Stimulated activated naive B cell treated with anti-CD40 and anti-IgM and Interleukin-4, amounts not matched to agents 10 μg/mL and 1 μg/mL and 100 μg/mL, for 72 hours (primary cell): ENCODE results near the gene RBM14.
"Not testable (repeated sequence)": the region's sequence is repeated elsewhere in the genome, so short reads cannot be mapped to it uniquely, and the experiment has no call there.

Source experiments
- ATAC-seq, 2 donors: fragments of 150-1000 bp; cut with Tn5 transposase; replicated peaks; 2 replicates each; pipeline ENCODE4 v1.10.0; 2021; ENCODE audit warnings: moderate library complexity in 1 of 2
- DNase-seq: peaks from one replicate; pipeline ENCODE4 v3.0.0; 2021
- H3K27ac Mint-ChIP-seq: one replicate; pipeline ENCODE4 v1.8.0; 2022; ENCODE audit warnings: mild to moderate bottlenecking, mixed read lengths
- H3K27me3 Mint-ChIP-seq, 2 donors: one replicate each; pipeline ENCODE4 v1.8.0; 2022; ENCODE audit warnings: mixed read lengths in 2 of 2
- H3K36me3 Mint-ChIP-seq, 2 donors: one replicate each; pipeline ENCODE4 v1.8.0; 2022; ENCODE audit warnings: mixed read lengths in 2 of 2, mild to moderate bottlenecking in 1 of 2
- H3K4me1 Mint-ChIP-seq, 2 donors: one replicate each; pipeline ENCODE4 v1.8.0; 2022; ENCODE audit warnings: mixed read lengths in 2 of 2, mild to moderate bottlenecking in 1 of 2
- H3K4me3 Mint-ChIP-seq, 2 donors: one replicate each; pipeline ENCODE4 v1.8.0; 2022; ENCODE audit warnings: mild to moderate bottlenecking in 2 of 2, mixed read lengths in 2 of 2, moderate library complexity in 1 of 2
- H3K9me3 Mint-ChIP-seq, 2 donors: one replicate each; pipeline ENCODE4 v1.8.0; 2022; ENCODE audit warnings: mixed read lengths in 2 of 2, mild to moderate bottlenecking in 1 of 2

Gene RBM14

DNA sequence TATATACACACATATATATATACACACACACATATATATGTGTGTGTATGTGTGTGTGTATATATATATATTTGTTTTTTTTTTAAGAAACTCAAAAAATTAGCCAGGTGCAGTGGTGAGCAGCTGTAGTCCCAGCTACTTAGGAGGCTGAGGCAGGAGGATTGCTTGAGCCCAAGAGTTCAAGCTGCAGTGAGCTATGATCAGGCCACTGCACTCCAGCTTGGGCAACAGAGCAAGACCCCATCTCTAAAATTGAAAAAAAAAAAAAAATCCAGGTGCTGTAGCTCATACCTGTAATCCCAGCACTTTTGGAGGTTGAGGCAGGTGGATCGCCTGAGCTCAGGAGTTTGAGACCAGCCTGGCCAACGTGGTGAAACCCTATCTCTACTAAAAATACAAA lies 27.1 kb upstream of the RBM14 start:
- not testable (repeated sequence) for H3K27me3 Mint-ChIP-seq, DNase-seq, H3K9me3 Mint-ChIP-seq, ATAC-seq, H3K4me3 Mint-ChIP-seq, H3K27ac Mint-ChIP-seq, H3K36me3 Mint-ChIP-seq
- peaks cover 12 to 19% of the 10 kb centered on the region in 2 donors for H3K4me1 Mint-ChIP-seq

DNA sequence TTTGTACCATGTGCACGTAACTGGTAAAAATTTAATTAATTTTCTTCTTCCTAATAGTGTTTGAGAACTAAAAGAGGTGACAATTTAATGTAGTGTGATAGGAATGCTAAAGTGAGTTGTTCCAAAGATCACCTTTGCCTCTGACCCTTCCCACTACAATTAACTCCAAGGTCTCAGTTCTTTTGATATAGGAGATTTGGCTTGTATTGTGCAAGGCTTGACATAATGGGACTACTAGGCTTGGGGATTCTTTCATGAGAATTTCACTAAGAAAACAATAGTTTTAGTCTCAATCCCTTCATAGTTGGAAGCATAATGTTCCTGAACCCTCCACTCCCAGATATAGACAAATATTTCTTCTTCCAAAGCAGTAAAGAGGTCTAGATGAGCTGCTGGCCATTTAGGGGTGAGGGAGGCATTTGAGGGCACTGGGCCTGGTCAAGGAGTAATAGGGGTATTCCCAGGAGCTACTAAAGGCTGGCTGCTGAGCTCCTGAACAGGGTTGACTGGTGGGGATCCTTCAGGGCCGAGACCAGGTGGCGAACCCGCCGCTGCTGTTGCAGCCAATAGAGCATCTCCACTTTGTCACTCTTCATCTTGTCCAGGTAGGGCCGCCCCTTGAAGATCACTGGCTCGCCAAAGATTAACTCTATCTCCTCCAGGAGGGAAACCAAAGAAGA lies 26.3 kb upstream of the RBM14 start:
- Mint-ChIP-seq H3K36me3 (peaks cover 3% of the 10 kb centered on the region in 2 donors), H3K4me3 (no peak overlapping the region), H3K27me3 (no peaks in the 10 kb centered on the region), H3K4me1 (peaks cover 18 to 27% of the 10 kb centered on the region in 2 donors), H3K9me3 (no peaks in the 10 kb centered on the region), H3K27ac (no peak overlapping the region)
- no peak for DNase-seq
- no peak for ATAC-seq

DNA sequence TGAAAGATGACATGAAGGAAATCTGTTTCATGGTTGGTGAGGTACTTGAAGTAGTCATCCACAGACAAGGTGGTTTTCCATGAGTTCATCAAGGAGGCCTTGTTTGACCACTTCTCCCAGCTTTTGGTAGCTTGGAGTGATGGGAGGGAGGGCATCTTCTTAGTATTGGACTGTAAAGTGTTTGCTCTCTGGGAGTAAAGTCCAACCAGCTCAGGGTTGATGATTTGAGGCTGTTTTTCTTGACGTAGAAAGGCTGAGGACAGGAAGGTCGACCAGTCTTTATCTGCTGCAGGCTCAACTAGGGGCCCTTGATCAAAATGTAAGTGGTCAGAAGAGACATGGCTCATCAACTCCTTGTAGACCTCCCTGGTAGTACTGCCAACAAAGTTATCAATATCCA lies 25.3 kb upstream of the RBM14 start:
- H3K9me3 Mint-ChIP-seq = no peaks in the 10 kb centered on the region
- H3K27ac Mint-ChIP-seq = no peak overlapping the region
- DNase-seq (no peak), ATAC-seq (no peak)
- peaks cover 26 to 38% of the 10 kb centered on the region in 2 donors for H3K4me1 Mint-ChIP-seq
- no peak overlapping the region for H3K4me3 Mint-ChIP-seq
- H3K27me3 Mint-ChIP-seq = no peaks in the 10 kb centered on the region
- peaks cover 3% of the 10 kb centered on the region in 2 donors for H3K36me3 Mint-ChIP-seq

DNA sequence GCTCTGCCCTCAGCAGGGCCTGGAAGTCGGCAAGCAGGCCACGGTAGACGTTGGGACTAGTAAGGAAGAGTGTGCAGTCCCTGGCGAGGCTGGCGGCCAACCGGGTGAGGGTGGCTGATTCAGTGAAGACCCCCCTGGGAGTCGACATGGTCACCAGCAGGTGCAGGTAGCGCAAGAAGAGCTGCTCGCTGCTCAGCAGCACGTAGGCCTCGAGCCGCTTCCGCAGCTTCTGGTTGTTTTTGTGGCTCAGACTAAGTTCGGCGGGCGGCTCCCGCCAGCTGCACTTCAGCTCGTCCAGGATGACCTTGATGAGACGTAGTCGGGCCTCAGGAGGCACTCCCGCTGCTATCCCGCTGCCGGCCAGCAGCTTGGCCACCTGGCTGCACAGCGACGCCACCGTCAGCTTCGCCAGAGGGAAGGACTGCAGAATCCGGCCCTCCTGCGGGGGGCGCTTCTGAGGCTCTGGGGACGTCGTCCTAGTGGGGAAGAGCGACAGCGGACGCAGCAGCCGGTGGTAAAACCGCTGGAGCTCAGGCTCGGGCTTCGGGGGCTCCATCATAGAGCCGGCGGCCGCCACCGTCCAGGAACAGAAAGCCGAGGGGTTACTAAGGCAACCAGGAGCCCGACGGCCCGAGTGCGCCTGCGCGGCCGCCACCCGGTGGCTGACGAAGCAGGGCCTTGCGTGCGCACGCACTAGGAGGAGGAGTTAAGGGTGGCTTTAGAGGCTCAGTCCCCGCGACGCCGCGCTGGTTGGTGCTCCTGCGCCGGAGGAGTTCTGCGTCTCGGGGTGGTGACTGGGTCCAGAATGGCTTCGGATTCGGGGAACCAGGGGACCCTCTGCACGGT lies 23.8 kb upstream of the RBM14 start, which contains the start of the genes CCDC87 and CCS:
Gene CCDC87 (minus strand): TSS at position 607 of the 846 bp plus-strand sequence. CDS start 48 bp downstream, at position 559.
Gene CCS (plus strand): TSS at position 729 of the 846 bp plus-strand sequence. CDS start 77 bp downstream, at position 806.
- ATAC-seq (peak; percentile 96 to 97), DNase-seq (peak; percentile 93)
- peak within 1 kb of the TSS; percentile 99 for H3K27ac Mint-ChIP-seq
- H3K36me3 Mint-ChIP-seq = peaks cover 3% of the 10 kb centered on the region in 2 donors
- peaks cover 28 to 44% of the 10 kb centered on the region in 2 donors for H3K4me1 Mint-ChIP-seq
- no peaks in the 10 kb centered on the region for H3K27me3 Mint-ChIP-seq
- H3K9me3 Mint-ChIP-seq = no peaks in the 10 kb centered on the region
- H3K4me3 Mint-ChIP-seq = peak within 1 kb of the TSS; percentile 98 to 100

DNA sequence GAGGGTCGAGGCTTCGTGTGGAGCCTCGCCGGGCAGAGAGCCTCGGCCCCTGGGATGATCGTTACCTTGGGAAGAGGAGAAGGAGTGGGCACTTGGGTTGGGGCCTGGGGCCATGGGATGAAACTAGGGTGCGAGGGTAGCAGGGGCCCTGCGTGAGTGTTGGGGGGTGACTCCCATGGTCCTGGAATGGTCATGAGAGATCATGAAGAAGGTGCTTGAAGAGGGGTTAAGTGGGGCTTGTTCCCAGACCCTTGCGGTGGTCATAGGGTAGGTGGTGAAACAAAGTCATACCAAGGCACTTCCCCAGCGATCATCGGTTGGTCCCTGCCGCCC lies 23.2 kb upstream of the RBM14 start:
- ATAC-seq = peak; percentile 13 to 14
- Mint-ChIP-seq H3K27ac (peak overlapping the region; percentile 99), H3K4me3 (peak overlapping the region; percentile 98 to 100), H3K27me3 (no peaks in the 10 kb centered on the region), H3K4me1 (peaks cover 29 to 44% of the 10 kb centered on the region in 2 donors), H3K36me3 (peaks cover 3% of the 10 kb centered on the region in 2 donors), H3K9me3 (no peaks in the 10 kb centered on the region)
- no peak for DNase-seq

DNA sequence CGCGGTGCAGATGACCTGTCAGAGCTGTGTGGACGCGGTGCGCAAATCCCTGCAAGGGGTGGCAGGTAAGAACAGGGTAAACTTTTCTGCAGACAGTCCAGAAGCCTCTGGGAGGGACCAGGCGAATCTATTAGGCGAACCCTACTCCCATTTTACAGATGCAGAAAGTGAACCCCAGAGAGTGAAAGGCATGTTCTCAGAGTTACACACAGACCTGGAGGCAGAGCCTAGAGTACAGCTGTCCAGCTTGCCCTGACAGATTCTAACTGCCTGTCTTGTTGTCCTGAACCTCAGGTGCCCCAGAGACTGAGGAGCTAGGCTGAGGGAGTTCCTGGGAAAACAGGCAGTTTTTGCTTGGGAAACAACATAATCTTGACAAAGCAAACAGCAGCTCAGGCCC lies 22.8 kb upstream of the RBM14 start:
- no peaks in the 10 kb centered on the region for H3K27me3 Mint-ChIP-seq
- H3K27ac Mint-ChIP-seq = peak overlapping the region; percentile 99
- ATAC-seq (no peak), DNase-seq (no peak)
- H3K4me1 Mint-ChIP-seq = peaks cover 29 to 44% of the 10 kb centered on the region in 2 donors
- peak overlapping the region; percentile 98 to 100 for H3K4me3 Mint-ChIP-seq
- H3K9me3 Mint-ChIP-seq = no peaks in the 10 kb centered on the region
- H3K36me3 Mint-ChIP-seq = peaks cover 3% of the 10 kb centered on the region in 2 donors

DNA sequence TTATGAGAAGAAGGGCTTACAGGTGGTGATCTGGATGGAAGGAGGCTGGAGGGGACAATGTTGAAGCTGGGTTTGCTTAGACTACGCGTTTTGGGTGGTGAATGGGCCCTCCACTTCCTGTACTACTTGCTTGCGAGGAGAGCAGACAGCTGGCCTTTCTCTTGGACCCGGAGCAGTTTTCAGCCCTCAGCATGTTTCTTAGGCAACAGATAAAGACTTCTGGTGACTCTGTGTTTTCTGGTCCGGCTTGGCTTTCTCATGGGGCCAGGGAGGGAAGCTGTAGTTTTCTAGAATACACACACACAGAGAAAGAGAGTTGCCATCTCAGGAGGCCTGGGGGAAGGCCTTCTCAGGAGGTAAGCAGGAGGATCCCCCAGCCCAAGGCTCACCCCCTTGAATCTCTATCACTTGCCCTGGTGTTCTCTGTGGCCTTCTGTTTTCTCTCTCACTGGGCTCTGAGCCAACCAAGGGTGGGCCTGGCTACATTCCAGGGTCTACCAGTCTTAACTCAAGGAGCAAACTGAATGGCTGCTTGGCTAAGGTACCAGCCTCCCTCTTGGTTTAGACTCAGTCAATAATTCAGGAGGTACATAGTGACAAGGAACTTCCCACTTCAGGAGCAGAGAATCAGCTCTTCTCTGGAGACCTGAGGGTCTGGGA lies 21.1 kb upstream of the RBM14 start:
- Mint-ChIP-seq H3K9me3 (no peaks in the 10 kb centered on the region), H3K27ac (peak overlapping the region; percentile 63), H3K4me3 (peak overlapping the region; percentile 69 to 72), H3K27me3 (no peaks in the 10 kb centered on the region), H3K4me1 (peaks cover 32 to 50% of the 10 kb centered on the region in 2 donors), H3K36me3 (peaks cover 10 to 11% of the 10 kb centered on the region in 2 donors)
- peak in 1 of 2 donors; percentile 15 for ATAC-seq
- DNase-seq = peak; percentile 7

DNA sequence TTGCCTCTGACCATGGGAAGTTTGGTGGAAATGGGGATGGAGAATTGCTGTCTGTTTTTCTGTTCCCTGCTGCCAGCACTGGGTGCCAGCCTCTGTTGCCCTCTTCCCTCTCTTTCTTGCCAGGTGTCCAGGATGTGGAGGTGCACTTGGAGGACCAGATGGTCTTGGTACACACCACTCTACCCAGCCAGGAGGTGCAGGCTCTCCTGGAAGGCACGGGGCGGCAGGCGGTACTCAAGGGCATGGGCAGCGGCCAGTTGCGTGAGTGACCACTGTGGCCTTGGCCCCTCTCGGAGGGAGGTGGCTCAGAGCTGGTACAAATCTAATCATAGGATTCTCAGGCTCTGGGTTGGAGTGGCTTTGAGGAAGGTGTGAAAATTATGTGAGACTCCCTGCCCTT lies 17.4 kb upstream of the RBM14 start:
- Mint-ChIP-seq H3K4me3 (no peak overlapping the region), H3K27ac (no peak overlapping the region), H3K36me3 (peaks cover 22% of the 10 kb centered on the region in 2 donors), H3K9me3 (no peaks in the 10 kb centered on the region), H3K4me1 (peaks cover 23 to 49% of the 10 kb centered on the region in 2 donors), H3K27me3 (no peaks in the 10 kb centered on the region)
- DNase-seq = no peak
- no peak for ATAC-seq

DNA sequence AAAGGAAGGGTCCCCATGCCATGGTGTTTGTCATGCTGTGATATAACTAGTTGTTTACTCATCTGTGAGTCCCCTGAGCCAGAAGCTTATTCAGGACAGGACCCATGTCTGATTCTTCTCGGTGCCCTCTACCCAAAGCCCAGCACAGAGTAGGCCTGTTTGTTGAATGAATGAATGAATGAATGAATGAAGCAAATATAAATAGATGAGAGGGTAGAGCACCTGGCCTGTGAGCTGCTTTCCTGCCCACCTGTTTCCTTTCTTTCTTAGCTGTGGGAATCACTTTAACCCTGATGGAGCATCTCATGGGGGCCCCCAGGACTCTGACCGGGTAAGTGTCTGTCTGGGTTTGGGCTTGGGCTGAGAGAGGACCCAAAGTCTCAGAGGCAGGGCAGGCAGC lies 16.2 kb upstream of the RBM14 start:
- Mint-ChIP-seq H3K9me3 (no peaks in the 10 kb centered on the region), H3K27ac (no peak overlapping the region), H3K27me3 (no peaks in the 10 kb centered on the region), H3K4me1 (peaks cover 19 to 40% of the 10 kb centered on the region in 2 donors), H3K36me3 (peaks cover 29 to 34% of the 10 kb centered on the region in 2 donors), H3K4me3 (no peak overlapping the region)
- ATAC-seq (no peak), DNase-seq (no peak)

DNA sequence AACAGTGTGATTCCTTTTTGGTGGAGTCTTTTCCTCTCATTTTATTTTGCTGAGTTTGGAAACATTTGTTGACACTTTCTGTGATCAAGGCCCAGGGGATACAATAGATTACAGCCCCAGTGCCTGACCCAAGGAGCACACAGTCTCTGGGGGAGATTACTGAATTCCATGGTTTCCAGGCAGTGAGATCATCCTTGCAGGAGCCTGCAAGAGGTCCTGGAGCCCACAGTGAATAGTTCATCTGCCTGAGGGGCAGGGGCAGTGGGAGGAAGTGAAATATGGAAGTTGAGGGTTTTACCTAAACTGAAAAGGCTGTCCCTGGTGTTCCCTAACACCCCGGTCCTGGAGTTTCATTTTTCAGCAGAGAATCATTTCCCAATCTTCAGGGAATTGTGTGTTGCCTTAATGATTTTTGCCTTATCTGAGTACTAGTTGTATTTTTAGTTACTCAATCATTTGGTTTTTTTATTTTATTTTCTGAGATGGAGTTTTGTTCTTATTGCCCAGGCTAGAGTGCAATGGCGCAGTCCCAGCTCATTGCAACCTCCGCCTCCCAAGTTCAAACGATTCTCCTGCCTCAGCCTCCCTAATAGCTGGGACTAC lies 15.7 kb upstream of the RBM14 start:
- DNase-seq = no peak
- Mint-ChIP-seq H3K36me3 (peaks cover 34 to 38% of the 10 kb centered on the region in 2 donors), H3K4me3 (no peak overlapping the region), H3K9me3 (no peaks in the 10 kb centered on the region), H3K4me1 (peaks cover 14 to 35% of the 10 kb centered on the region in 2 donors), H3K27ac (peak overlapping the region; percentile 31), H3K27me3 (no peaks in the 10 kb centered on the region)
- no peak for ATAC-seq

DNA sequence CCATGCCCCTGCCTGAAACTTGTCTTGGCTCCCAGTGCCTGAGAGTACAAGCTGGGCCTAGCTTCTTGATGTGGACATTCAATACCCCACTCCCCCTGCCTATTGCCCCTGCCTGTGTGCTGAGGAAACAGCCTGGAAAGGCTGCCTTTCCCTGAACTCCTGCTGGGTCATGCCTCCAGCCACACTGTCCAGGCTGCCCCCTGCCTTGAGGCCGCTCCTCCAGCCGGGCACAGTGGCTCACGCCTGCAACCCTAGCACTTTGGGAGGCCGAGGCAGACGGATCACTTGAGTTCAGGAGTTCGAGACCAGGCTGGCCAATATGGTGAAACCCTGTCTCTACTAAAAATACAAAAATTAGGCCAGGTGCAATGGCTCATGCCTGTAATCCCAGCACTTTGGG lies 13.4 kb upstream of the RBM14 start:
- no peak for DNase-seq
- Mint-ChIP-seq H3K9me3 (no peaks in the 10 kb centered on the region), H3K27me3 (no peaks in the 10 kb centered on the region), H3K4me3 (no peak overlapping the region), H3K36me3 (peaks cover 45 to 55% of the 10 kb centered on the region in 2 donors), H3K4me1 (peaks cover 14 to 41% of the 10 kb centered on the region in 2 donors), H3K27ac (no peak overlapping the region)
- no peak for ATAC-seq

DNA sequence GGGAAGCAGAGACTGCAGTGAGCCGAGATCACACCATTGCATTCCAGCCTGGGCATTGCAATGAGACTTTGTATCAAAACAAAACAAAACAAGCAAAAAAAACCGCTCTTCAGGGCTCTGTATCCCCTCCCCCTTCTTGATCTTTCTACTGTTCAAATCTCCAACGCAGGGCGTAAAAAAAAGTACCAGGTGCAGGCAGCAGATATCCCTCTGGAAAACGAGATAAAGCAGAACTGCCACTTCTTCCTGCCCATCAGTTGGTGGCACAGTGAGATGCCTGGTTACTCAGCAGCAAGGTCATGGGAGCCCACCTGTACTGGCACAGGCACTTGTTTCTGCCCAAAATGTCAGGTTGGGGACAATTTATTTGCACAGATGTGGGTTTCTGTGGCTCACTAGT lies 12.3 kb upstream of the RBM14 start:
- DNase-seq (no peak), ATAC-seq (no peak)
- peaks cover 47 to 57% of the 10 kb centered on the region in 2 donors for H3K36me3 Mint-ChIP-seq
- H3K4me1 Mint-ChIP-seq = peaks cover 17 to 46% of the 10 kb centered on the region in 2 donors
- no peak overlapping the region for H3K27ac Mint-ChIP-seq
- H3K9me3 Mint-ChIP-seq = no peaks in the 10 kb centered on the region
- H3K27me3 Mint-ChIP-seq = no peaks in the 10 kb centered on the region
- no peak overlapping the region for H3K4me3 Mint-ChIP-seq

DNA sequence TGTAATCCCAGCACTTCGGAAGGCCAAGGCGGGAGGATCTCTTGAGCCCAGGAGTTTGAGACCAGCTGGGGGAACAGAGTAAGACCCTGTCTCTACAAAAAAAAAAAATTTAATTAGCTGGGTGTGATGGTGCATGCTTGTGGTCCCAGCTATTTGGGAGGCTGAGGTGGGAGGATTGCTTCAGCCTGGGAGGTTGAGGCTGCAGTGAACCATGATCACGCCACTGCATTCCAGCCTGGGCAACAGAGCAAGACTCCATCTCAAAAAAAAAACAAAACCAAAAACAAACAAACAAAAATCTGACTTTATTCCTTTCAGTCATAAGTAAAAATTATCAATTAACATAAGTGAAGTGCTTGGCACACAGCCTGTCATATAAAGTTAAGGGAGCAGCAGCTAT lies 9.8 kb upstream of the RBM14 start:
- peak overlapping the region; percentile 42 for H3K27ac Mint-ChIP-seq
- not testable (repeated sequence) for ATAC-seq

More for the DNA sequence above, 9.8 kb upstream of the RBM14 start:
- not testable (repeated sequence) for H3K9me3 Mint-ChIP-seq, DNase-seq, H3K4me3 Mint-ChIP-seq, H3K27me3 Mint-ChIP-seq
- peaks cover 21 to 53% of the 10 kb centered on the region in 2 donors for H3K4me1 Mint-ChIP-seq
- peaks cover 38 to 51% of the 10 kb centered on the region in 2 donors for H3K36me3 Mint-ChIP-seq
